KOPT-K1 (cell line): ENCODE results near the gene TAOK1.

Experiments used
- H3K27ac ChIP-seq: fragments of 200-600 bp; sonication (generic); 2 replicates; pipeline ENCODE4 v1.5.1; 2016; ENCODE audit warnings: antibody characterized with exemption, mild to moderate bottlenecking, low read depth, low read length; ENCODE audit not compliant: poor library complexity, severe bottlenecking
- H3K36me3 ChIP-seq: fragments of 200-600 bp; sonication (generic); 2 replicates; pipeline ENCODE4 v1.5.1; 2017; ENCODE audit warnings: antibody characterized with exemption, mild to moderate bottlenecking, low read length, moderate library complexity; ENCODE audit not compliant: insufficient read depth
- H3K9me3 ChIP-seq: fragments of 200-600 bp; sonication (generic); 2 replicates; pipeline ENCODE4 v1.5.1; 2017; ENCODE audit warnings: antibody characterized with exemption, low read length, mild to moderate bottlenecking; ENCODE audit not compliant: insufficient read depth, poor library complexity, severe bottlenecking

The TAOK1 gene

GRCh38 chr17:29396066-29396465 is 5.9 kb downstream of the TAOK1 start:
- Histone ChIP-seq H3K36me3 (peaks cover 34% of the 10 kb centered on the region), H3K9me3 (no peaks in the 10 kb centered on the region), H3K27ac (no peak overlapping the region)

- H3K27ac ChIP-seq = no peak overlapping the region
- no peaks in the 10 kb centered on the region for H3K9me3 ChIP-seq
- peaks cover 57% of the 10 kb centered on the region for H3K36me3 ChIP-seq
These were observed 9.5 kb downstream of the TAOK1 start for GRCh38 chr17:29399634-29400033.

GRCh38 chr17:29400818-29401217 is 10.7 kb downstream of the TAOK1 start:
- Histone ChIP-seq H3K27ac (no peak overlapping the region), H3K36me3 (peaks cover 65% of the 10 kb centered on the region), H3K9me3 (no peaks in the 10 kb centered on the region)

GRCh38 chr17:29401258-29401657 is 11.1 kb downstream of the TAOK1 start:
- no peaks in the 10 kb centered on the region for H3K9me3 ChIP-seq
- H3K36me3 ChIP-seq = peaks cover 69% of the 10 kb centered on the region
- H3K27ac ChIP-seq = no peak overlapping the region

GRCh38 chr17:29407856-29408255 is 17.7 kb downstream of the TAOK1 start:
- Histone ChIP-seq H3K9me3 (no peaks in the 10 kb centered on the region), H3K36me3 (peaks cover 70% of the 10 kb centered on the region), H3K27ac (no peak overlapping the region)

GRCh38 chr17:29409963-29410362 is 19.8 kb downstream of the TAOK1 start:
- no peak overlapping the region for H3K27ac ChIP-seq
- H3K9me3 ChIP-seq = no peaks in the 10 kb centered on the region
- H3K36me3 ChIP-seq = peaks cover 59% of the 10 kb centered on the region

- H3K27ac ChIP-seq = no peak overlapping the region
These were observed 22.8 kb downstream of the TAOK1 start for GRCh38 chr17:29412780-29413565.

GRCh38 chr17:29420128-29420527 is 30.0 kb downstream of the TAOK1 start:
- no peak overlapping the region for H3K27ac ChIP-seq
- H3K9me3 ChIP-seq = no peaks in the 10 kb centered on the region
- peaks cover 36% of the 10 kb centered on the region for H3K36me3 ChIP-seq

More at GRCh38 chr17:29412780-29413565, 22.8 kb downstream of the TAOK1 start:
- Histone ChIP-seq H3K9me3 (no peaks in the 10 kb centered on the region), H3K36me3 (peaks cover 31% of the 10 kb centered on the region)

- Histone ChIP-seq H3K27ac (no peak overlapping the region), H3K36me3 (0 out of 2 replicates have a peak, but pooled peaks cover 3% of the 10 kb centered on the region), H3K9me3 (no peaks in the 10 kb centered on the region)
These were observed 40.1 kb downstream of the TAOK1 start for GRCh38 chr17:29430275-29430674.

GRCh38 chr17:29433541-29433940 is 43.4 kb downstream of the TAOK1 start:
- no peak overlapping the region for H3K27ac ChIP-seq
- no peaks in the 10 kb centered on the region for H3K9me3 ChIP-seq
- H3K36me3 ChIP-seq = no peaks in the 10 kb centered on the region

GRCh38 chr17:29434550-29434949 is 44.4 kb downstream of the TAOK1 start:
- H3K9me3 ChIP-seq = no peaks in the 10 kb centered on the region
- H3K27ac ChIP-seq = no peak overlapping the region
- H3K36me3 ChIP-seq = no peaks in the 10 kb centered on the region

GRCh38 chr17:29442451-29442850 is 52.3 kb downstream of the TAOK1 start:
- no peak overlapping the region for H3K27ac ChIP-seq
- H3K9me3 ChIP-seq = no peaks in the 10 kb centered on the region

GRCh38 chr17:29443041-29443739 is 53.0 kb downstream of the TAOK1 start:
- H3K27ac ChIP-seq = no peak overlapping the region
- H3K36me3 ChIP-seq = peaks cover 25% of the 10 kb centered on the region
- H3K9me3 ChIP-seq = no peaks in the 10 kb centered on the region

More at GRCh38 chr17:29442451-29442850, 52.3 kb downstream of the TAOK1 start:
- peaks cover 25% of the 10 kb centered on the region for H3K36me3 ChIP-seq

GRCh38 chr17:29444589-29444988 is 54.4 kb downstream of the TAOK1 start:
- Histone ChIP-seq H3K36me3 (peaks cover 25% of the 10 kb centered on the region), H3K9me3 (no peaks in the 10 kb centered on the region), H3K27ac (no peak overlapping the region)

- no peak overlapping the region for H3K27ac ChIP-seq
- H3K36me3 ChIP-seq = peaks cover 21% of the 10 kb centered on the region
These were observed 55.7 kb downstream of the TAOK1 start for GRCh38 chr17:29445844-29446243.

More at GRCh38 chr17:29445844-29446243, 55.7 kb downstream of the TAOK1 start:
- H3K9me3 ChIP-seq = no peaks in the 10 kb centered on the region
